Measurements from ENCODE around the gene TEDDM1.
"Not testable (repeated sequence)": the region's sequence is repeated elsewhere in the genome, so short reads cannot be mapped to it uniquely, and the experiment has no call there.

Gene TEDDM1, protein sequence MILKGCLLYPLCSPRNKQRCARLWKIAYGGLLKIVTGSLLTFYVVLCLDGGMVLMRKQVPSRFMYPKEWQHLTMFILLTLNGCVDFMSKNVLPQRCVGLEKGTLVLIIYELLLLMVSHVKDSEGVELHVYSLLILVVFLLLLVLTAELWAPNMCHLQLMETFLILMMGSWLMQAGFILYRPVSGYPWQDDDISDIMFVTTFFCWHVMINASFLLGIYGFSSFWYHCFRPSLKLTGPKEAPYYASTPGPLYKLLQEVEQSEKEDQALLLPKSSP

GRCh38 chr1:182400567-182400966 is at the start of gene TEDDM1:
Gene TEDDM1, minus strand, starts transcription at chr1:182400667. Its CDS starts 182 bp downstream, at chr1:182400485.
- DNase-seq = no peak

GRCh38 chr1:182450087-182450486 is 49.6 kb upstream of the TEDDM1 start, which contains the start of gene RGSL1:
Gene RGSL1, plus strand, starts transcription at chr1:182450146. Its CDS starts 20 bp downstream, at chr1:182450166.
- DNase-seq = no peak

- DNase-seq = no peak
Measured at GRCh38 chr1:182447660-182448059, 47.2 kb upstream of the TEDDM1 start.

DNA sequence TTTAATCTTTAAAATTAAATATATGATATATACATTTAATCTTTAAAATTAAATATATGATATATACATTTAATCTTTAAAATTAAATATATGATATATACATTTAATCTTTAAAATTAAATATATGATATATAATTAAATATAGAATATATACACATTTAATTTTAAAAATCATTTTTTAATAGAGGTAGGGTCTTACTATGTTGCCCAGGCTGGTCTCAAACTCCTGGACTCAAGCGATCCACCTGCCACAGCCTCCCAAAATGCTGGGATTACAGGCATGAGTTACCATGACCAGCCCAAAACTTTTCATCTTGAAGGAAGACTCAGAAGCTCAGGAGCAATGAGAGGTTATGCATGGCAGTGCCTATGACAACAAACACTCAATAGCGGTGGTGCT is 46.7 kb upstream of the TEDDM1 start:
- not testable (repeated sequence) for DNase-seq

- peak; percentile 2 for DNase-seq
Measured at GRCh38 chr1:182446033-182446669, 45.7 kb upstream of the TEDDM1 start.

DNA sequence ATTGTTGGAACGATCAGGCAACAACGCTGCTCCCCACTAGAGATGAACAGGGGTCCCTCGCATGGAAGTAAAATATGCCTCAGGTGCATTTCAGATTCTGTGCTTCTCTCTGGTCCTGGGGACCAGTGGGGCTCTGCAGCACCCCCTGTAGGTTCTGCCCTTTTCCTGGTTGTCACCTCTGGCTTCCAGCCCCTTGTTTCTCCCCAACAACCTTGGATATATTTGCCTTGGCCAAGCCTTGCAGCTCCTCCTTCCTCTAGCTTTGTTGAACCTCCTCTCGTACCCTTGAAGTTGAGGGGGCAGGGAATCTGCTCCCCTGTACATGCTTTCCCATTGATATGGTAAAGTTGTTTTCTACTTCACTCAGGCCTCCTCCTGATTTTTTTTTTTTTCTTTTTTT is 44.0 kb upstream of the TEDDM1 start:
- DNase-seq = no peak

- DNase-seq = no peak
Measured at GRCh38 chr1:182442333-182442732, 41.9 kb upstream of the TEDDM1 start.

DNA sequence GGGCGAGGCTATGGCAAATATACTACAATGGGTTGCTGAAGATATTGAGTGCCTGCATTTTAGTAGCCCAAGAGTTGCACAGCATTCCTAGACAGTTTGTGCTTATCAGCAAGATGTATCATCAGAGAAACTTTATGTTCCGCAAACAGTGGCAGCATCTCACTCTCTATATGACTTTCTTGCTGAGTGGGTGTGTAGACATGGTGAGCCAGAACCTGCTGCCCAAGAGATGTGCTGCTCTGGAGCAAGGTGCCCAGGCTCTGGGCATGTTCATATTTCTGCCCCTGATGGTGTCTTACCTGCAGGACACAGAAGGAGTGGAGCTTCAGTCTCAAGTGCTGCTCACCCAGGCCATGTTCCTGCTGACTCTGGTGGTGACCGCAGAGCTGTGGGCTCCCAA is 41.3 kb upstream of the TEDDM1 start:
- DNase-seq = no peak

DNA sequence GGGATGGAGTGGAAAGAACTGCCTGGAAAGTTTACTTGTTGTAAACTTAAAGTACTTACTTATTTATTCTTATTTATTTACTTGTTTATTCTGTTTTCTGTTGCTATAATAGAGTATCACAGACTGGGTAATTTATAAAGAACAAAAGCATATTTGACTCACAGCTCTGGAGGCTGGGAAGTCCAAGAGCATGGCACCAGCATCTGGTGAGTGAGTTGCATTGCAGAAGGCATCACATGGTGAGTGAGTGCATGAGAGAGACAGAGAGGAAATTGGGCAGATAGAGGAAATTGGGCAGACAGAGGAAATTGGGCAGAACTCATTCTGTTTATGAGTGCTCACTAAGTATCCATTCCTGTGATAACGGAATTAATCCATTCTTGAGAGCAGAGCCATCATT is 37.9 kb upstream of the TEDDM1 start:
- DNase-seq = no peak

GRCh38 chr1:182433580-182433979 is 33.1 kb upstream of the TEDDM1 start:
- DNase-seq = no peak

DNA sequence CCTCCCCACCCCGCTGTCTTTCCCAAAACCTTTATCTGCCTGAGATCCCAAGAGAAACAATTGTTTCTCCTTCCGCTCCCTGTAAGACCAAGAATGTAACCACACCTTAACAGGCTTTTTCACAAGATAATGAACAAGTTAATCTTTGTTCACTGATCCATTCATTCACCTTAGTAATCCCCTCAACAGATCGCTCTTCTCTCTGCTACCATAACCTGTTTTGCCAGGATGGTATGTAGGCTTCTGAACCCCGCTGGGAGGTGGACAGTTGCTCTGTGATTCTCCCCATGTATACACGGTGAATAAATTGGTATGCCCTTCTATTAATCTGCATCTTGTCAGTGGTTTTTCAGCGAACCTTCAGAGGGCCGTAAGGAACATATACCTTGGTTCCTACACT is 30.8 kb upstream of the TEDDM1 start:
- DNase-seq = no peak

DNA sequence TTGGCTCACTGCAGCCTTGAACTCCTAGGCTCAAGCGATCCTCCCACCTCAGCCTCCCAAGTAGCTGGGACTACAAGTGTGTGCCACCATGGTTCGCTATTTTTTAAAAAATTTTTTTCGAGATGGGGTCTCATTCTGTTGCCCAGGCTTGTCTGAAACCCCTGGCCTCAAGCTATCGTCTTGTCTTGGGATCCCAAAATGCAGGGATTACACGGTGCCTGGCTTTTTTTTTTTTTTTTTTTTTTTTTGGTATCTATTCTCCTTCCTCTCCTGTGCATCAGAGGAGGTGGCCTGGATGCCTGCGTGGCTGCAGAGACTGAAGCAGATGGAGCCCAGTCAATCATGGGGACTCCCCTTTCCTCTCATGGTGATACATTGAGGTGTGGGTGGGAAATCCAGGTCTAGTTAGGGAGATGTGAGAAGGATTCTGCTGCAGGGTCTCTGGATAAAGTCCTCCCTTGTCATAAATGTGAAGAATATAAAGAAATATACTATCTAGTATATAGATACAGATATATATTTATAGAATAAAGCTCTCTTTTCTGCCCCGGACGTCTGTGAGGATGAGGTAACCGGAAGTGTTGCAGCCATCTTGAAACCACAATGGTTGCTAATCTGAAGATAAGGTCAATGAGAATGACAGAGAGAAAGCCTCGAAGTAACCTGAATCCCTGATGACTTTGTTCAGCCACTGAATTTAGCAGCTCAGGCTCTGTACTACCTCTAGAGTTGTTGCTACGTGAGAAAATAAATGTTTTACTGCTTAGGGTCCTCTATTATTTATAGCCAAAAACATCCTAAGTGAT is 30.0 kb upstream of the TEDDM1 start:
- peak; percentile 12 for DNase-seq

DNA sequence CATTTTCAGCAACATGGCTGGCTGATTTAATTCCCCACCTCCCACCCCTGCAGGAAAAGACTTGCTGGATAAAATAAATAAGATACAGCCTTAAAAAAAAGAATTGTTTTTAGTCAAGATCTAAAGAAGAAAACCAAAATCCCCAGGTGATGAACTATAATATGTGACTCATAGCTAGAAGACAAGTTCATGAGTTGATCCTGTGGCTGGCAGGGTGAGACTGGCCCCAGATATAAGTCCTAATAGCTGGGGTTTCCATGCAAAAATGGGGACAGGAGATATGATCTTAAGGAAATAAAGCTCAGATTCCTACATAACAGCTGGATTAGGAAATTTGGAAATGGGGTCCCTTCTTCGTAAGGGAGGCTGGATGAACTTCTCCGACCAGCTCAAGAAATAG is 27.6 kb upstream of the TEDDM1 start:
- no peak for DNase-seq

GRCh38 chr1:182426442-182427430 is 26.3 kb upstream of the TEDDM1 start:
- no peak for DNase-seq

- no peak for DNase-seq
Measured at GRCh38 chr1:182415789-182416188, 15.3 kb upstream of the TEDDM1 start.

GRCh38 chr1:182413969-182414368 is 13.5 kb upstream of the TEDDM1 start:
- DNase-seq = no peak

- no peak for DNase-seq
Measured at GRCh38 chr1:182413486-182413885, 13.0 kb upstream of the TEDDM1 start.

- no peak for DNase-seq
Measured at GRCh38 chr1:182410620-182411273, 10.3 kb upstream of the TEDDM1 start.

GRCh38 chr1:182410138-182410537 is 9.7 kb upstream of the TEDDM1 start:
- no peak for DNase-seq

DNA sequence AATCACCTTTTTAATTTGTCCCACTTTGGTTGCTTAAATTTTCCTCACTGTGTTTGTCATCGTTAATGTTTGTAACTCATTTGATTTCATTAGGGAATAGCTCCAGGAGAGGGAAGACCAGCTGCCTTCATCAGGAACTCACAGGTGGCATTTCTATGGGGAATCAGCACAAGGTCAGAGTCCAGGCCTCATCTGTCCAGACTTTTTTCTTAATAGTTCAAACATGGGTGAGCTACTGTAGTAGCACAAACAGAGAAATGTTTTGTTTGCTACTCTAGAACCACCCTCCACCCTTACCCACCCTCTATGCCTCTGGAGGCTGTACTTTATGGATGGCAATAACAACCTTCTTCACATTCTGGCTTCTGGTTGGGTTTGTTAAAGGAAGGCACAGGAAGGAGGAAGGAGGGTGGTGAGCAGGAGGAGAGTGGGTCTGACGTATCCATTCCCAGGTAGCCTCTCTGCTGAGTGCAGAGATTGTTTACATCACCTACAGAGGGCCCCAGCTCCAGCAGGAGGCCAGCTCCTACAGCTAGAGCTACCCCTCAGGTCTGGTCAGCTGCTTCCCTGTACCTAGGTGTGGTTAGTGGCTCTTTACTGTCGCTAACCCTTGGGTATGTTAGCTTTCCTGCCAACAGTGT is 8.1 kb upstream of the TEDDM1 start:
- no peak for DNase-seq

DNA sequence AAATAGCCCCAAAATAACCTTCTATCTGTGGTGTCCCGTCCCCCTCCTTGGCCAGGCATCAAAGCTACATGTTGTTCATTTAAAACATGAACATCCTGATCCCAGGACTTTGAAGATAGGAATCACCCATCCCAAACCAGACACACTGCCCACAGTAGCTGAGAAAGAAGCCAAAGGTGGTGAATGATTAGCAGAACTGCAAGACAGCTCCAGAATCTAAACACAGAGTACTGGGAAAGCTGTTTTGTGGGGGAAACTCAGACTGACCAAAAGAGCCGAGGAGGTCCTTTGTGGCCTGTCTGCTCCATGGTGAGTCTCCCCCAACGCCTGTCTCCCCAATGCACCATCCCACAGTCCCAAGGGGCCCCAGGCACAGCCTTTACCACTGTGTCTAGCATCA is 7.3 kb upstream of the TEDDM1 start:
- DNase-seq = no peak

DNA sequence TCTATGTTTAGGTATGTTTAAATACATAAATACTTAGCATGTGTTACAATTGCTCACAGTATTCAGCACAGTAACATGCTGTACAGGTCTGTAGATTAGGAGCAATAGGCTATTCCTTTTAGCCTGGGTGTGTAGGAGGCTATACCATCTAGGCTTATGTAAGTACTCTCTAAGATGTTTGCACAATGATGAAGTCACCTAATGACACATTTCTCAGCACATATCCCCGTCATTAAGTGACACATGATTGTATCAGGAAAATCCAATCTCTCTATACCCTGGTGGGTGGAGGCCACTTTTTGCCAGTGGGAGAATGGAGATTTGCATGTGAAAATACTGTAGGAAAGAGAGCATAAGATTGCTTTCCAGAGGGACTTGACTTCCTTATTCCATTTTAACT is 5.5 kb upstream of the TEDDM1 start:
- DNase-seq = no peak

All from stimulated activated naive CD4-positive, alpha-beta T cell treated with Interleukin-2 at 50 U/mL for 16 hours (primary cell).